NCI-H2227 treated with DMSO at 0.1 percent for 48 hours (cell line): Measurements from ENCODE around the gene CD151.

Experiments used
- DNase-seq: peaks from one replicate; lab custom pipeline; 2025; lab: John Stamatoyannopoulos, UW

CD151 gene

DNA sequence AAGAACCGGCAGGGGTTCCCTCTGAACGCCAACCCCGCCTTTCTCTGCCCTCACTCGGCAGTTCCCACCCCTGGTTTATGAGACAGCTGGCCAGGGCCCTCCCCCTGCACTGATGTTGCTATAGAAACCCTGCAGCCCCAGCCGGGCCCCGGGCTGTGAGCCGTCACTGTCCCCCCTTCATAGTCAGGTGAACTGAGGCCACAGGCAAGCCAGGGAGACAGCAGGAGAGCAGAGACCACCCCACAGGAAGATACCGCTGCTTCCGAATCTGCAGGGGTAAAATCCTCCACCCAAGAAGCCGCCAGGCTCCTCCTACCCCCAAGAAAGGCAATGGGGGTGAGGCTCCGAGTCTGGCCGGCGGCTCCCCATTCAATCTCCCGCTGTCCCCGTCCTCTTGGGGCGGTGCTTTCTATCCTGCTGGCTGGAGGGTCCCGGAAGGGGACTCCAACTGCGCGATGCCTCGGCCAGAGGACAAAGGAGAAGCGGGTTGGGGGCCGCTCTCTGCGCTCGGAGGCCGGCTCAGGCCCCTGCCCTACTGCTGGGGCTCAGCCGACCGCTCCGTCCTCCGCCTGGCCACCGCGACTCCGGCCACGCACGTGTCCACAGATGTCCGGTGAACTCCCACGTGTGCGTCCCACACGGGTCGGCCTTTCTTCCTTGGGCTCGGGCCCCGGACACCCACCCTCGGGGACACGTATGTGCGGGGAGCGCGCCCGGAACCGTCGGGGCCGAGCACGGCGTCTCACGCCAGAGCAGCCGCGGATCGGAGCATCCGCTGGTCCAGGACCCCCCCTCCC lies 35.3 kb upstream of the CD151 start:
- DNase-seq, result peak; percentile 90

DNA sequence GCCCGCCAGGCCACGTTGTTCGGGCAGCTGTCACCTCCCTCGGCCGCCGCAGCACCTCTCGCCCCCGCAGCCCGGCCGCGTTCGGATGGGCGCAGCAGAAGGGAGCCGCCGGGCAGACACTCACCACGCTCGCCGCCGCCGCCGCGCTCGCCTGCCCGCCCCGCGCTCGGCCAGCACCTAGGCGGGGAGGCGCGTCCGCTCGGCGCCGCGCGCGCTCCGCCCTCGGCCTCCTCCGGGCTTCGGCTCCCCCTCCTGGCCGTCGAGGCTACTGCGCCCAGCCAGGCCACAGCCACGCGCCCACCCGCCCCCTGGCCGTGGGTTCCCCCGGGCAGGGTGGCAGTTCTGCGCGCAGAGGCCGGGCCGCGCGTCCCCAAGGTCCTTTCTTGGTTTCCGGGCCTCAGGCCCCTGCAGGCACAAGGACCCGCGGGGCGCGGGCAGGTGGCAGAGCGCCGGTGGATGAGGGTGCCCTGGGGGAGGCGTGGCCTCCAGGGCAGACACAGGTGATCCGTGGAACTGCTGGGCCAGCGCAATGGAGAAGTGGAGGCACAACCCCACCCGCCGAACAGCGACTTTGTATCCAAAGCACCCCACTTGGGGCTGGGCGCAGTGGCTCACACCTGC lies 34.5 kb upstream of the CD151 start, which contains the start of gene SLC25A22:
Gene SLC25A22, minus strand, starts transcription at position 189 of the 621 bp plus-strand sequence. CDS start 3,275 bp downstream, outside the sequence.
- peak; percentile 83 for DNase-seq

DNA sequence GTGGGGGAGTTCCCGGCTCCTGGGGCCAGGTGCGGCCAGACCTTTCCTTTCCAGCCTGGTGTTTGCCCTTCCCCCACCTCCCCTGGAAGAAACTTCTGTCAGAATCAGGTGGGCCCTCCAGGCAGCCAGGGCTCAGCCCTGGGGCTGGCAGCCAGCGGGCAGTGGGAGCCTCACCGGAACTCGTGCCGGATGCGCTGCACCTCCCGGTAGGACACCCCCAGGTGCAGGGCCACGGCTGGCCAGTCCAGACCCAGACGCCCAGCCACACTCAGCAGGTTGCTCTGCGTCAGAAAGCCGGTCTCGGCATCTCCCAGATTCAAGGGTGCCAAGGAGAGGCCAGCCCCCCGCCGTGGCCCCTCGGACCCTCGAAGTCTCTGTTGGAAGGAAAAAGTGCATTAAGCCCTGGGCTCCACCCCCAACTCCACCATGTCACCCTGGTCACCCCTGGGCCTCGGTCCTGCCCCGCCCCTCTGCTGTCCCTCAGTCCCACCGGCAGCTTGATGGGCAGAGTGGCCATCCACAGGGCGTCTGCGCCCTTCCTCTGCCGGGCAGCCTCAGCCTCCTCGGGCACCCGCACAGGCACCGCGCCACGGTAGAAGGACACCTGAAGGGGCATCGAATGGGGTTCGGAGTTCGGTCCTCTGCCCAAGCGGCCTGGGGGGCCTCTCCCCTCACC lies 33.0 kb upstream of the CD151 start:
- DNase-seq, result no peak

DNA sequence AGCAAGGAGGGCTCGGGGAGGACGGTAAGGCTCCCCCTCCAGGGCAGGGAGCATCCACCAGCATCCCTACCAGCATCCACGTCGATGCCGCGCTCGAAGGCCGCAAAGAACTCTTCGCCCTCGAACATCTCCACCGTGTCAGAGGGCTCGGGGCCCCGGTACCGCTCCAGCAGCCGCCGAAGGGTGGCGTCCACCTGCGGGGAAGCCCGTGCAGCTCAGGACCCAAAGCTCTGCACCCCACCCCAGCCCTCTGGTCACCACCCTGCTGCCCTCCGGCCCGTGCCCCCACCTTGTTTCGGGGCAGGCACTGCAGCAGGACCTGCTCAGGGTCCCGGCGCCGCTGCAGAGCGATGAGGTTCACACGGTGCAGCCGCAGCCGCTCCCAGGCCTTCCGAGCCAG lies 32.3 kb upstream of the CD151 start:
- DNase-seq, result no peak

DNA sequence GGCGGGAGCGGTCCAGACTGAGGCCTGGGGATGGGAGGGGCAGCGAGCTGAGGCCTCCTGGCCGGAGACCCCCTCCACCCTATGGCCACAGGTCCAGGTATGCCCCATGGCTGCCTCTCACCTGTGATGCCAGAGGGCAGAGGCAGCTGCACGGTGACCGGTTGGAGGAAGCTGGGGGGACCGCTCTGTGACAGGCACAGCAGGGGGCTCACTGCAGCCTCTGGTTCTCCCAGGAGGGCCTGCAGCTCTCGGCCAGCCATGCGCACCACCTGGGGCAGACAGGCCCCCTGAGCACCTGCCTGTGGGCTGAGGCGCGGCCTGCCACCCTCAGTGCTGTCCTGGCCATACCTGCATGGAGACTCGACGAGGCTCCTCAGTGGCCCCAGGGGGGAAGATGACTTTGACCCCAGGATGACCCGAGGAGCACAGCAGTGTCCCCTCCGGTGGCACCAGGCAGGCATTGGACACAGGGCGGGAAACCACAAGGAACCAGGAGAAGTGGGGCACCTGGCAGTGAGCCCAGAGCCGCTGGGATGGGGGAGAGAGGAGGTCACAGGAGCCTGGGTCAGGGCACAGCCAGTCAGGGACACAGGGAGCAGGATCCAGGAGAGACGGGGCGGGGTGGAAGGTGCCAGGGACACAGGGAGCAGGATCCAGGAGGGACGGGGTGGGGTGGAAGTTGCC lies 31.5 kb upstream of the CD151 start:
- no peak for DNase-seq

DNA sequence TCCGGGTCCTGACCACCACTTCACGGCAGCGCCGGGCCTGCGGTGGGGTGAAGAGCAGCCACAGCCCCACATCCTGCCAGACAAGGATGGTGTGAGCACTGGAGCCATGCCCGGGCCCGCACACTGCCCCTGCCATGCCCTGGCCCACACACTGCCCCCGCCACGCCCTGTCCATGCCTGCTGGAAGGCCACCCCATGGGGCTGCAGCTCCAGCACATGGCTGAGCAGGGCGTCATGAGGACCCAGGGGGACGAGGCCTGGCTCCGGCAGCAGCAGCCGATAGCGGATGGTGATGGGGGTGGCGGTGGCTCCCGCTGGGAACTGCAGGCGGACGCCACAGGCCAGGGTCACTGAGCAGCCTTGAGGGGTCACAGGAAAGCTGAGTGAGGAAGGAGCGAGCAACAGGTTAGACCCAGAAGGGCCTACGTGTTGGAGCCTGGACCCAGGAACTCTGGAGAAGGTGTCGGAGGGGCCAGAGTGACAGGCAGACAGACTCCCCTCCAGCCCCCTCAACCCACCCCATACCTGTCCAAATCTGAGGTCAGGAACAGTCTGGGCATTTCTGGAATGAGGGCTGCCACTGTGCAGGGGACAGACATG lies 30.6 kb upstream of the CD151 start:
- no peak for DNase-seq

DNA sequence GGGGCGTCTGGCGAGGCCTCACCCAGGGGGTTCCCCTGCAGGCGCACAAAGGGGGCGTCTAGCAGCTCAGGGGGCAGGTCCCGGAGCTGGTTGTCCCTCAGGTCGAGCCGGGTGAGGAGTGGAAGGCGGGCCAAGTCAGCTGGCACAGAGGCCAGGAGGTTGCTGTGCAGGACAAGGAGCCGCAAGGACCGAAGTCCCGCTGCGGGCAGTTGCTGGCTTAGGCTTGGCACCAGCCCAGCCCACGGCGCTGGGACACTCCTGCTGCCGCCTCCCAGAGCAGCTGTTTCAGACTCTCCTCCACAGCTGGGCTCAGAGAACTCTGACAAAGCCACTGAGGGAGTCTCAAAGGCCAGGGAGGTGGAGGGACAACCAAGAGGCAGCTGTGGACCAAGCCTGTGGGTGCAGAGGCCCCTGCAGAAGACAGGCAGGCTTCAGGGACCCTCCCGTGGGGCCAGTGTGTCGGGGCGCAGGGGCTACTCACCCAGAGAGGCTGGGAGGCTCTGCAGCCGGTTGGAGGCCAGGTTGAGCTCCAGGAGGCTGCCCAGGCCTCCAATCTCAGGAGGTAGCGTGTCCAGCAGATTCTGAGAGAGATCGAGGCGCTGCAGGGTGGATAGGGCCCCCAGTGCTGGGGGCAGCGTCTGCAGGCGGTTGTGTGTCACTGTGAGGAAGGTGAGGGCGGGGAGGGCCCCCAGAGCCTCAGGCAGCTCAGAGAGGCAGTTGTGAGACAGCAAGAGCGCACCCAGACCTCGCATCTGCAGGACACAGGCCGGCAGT lies 29.9 kb upstream of the CD151 start:
- no peak for DNase-seq

DNA sequence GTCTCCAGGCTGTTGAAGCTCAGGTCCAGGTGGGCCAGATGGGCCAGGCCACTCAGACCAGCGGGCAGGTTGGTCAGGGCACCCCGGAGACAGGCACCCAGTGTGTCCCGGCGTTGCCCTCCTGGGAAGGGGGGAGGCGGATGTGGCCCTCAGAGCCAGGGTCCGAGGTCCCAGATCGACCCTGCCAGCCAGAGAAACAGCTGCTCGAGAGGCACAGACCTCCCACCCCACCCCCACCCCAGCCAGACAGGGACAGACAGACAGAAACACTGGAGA lies 29.3 kb upstream of the CD151 start:
- DNase-seq, result no peak

DNA sequence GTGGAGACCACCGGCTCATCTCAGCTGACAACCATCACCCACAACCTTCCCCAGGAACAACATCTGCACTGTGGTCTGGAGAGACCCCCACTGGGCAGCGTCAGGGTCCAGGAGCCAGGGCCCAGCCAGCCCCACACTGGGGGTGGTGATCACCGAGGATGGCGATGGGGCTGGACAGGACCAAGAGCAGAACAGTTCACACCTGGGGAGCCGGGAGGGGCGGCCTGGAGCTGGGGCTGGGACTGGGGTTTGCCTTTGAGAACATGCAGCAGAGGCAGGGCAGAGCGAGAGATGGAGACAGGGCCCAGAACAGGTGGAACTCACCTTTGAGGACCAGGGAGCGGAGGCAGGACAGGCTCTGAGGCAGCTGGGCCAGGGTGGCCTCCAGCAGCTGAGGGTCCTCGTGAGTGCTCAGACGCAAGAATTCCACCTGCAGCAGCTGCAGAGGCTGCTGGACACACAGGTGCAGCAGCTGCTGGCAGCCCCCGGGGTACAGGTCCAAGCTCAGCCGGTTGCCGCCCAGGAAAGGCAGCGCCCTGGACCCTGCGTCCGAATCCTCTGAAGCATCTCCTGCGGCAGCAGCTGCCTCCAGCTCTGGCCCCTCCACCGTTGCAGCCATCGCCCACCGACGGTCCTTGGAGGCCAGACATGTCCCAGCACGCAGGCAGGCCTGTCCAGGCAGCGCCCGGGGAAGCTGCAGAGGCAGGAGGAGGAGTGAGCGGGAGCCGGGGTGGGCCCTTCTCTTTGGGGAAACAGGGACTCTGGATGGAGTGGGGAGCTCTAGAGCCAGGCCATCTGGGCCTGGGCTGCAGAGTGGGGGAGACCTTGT lies 28.8 kb upstream of the CD151 start:
- DNase-seq, result no peak

DNA sequence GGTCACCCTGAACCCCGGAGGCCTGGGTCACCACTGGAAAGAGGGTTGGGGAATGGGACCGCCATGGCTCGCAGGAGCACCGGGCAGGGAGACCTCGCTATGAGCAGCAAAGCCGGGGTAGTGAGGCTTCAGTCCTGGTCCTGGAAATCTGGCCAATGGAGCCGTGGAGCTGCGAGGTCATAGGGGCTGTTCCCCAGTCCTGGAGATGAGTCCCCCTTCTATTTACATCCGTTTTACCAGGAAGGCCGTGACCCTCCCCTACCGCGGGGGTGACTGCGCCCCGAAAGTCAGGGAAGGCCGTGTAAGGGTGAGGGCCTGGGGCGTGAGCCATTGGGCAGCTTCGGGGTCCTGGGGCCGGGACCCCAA lies 28.2 kb upstream of the CD151 start:
- no peak for DNase-seq

DNA sequence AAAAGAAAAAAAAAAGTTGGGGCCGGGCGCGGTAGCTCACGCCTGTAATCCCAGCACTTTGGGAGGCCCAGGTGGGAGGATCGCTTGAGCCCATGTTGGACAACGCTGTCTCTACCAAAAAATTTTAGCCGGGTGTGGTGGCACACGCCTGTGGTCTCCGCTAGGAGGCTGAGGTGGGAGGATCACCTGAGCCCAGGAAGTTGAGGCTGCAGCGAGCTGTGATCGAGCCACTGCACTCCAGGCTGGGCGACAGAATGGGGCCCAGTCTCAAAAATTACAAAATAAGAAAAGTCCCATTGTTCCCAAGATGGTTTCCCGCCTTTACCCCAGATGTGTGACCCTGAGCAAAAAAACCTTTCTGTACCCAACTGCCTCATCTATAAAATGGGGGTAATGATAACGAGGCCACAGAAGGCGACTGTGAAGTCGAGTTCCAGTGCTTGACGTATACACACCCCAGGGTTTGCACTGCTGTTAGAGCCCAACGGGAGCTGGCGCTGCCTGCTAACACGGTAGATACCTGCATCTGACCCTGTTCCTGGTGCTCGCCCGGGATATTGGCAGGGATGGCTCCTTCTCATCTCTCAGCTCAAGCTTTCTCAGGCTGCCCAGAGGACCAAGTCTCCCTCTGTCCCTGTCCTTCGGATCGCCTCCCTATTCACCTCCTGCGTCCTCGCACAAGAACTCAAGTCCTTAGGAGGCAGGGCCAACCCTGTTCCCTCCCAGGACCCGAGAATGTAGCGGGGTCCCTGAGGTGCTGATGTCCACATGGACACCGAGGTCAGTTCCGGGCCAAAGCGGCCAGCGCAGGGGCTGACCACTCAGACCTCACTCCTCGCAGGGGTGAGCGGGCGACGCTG lies 24.1 kb upstream of the CD151 start:
- peak; percentile 71 for DNase-seq

DNA sequence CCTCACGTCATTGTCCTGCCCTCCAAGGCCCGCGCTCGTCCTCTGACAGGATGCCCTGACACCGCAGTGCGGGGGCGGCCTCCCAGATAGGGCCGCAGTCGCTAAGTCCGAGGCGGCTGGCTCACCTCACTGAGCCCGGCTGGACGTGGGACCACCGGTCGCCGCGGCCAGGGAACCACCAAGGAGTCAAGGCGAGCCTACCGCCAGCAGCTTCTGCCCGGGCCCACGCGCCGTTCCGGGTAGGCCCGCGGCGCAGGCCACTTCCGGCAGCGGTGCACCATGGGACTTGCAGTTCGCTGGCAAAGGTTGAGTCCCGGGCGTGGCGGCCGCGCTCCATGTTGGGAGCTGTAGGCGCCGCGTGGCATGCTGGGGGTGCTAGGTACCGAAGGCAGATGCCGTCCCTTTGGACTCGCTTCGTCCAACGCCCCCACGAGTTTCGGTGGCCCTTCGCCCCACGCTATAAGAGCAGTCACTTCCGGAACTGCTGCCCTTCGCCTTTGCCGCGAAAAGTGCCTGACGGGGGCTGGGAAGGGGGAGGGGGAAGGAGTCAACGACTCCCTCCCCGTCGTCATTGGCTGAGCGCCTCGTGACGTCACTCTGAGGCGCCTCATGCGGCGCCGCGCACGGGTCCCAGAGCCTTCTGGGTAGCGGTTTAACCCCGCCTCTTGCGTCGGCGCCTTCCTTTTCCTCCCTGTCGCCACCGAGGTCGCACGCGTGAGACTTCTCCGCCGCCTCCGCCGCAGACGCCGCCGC lies 23.3 kb upstream of the CD151 start, which contains the start of gene RPLP2:
Gene RPLP2, plus strand, starts transcription at position 681 of the 753 bp plus-strand sequence. CDS start 268 bp downstream, outside the sequence.
- DNase-seq, result peak; percentile 100

DNA sequence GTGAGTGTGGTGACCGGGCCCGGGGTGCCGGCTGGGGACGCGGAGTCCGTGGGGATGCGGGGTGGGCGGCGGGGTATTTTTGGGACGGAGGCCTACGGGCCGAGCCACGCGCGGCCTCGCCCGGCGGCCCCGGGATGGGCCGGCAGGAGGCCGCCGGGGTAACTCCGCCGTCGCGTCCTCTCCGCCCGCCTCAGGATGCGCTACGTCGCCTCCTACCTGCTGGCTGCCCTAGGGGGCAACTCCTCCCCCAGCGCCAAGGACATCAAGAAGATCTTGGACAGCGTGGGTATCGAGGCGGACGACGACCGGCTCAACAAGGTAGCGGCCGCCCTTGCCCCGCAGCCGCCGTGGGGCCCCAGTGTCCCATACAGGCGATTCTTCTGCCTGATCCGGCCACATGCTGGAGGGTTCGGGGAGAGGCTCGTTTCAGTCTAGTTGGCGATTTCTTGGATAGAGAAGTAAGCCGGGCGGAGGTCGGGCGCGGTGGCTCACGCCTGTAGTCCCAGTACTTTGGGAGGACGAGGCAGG lies 22.6 kb upstream of the CD151 start:
- DNase-seq, result no peak

DNA sequence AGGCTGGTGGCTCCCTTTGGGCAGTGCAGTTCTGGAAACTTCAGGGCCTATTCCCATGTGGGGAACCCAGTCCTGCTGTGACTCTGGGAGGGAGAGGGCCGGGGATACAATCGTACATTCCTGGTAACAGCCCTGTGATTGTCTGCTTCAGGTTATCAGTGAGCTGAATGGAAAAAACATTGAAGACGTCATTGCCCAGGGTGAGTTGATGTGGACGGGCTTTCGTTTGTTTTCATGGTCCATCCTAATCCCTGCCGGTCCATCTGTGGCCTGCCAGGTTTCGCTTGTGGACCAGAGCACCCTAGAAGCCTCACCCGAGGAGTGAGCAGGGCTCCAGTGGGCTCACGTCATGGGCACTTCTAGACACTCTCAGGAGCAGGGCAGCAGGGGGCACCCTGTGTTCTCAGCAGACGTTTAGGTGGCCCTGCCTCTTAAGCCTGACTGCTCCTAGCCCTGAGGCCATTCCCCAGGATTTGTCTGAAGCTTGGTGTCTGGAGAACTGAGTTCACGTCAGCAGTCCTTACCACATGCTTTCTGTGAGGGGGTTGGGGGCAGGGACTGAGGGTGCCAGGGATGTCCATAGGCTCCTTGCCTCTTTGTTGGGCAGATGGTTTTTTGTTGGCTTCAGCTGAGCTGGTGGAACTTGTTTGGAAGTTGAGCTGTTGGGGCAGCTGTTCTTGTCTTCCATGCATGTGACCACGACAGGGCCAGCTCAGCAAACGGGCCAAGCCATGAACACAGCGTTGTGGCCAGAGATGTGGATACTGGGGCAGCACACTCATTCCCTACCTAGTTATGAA lies 21.1 kb upstream of the CD151 start:
- DNase-seq, result no peak

DNA sequence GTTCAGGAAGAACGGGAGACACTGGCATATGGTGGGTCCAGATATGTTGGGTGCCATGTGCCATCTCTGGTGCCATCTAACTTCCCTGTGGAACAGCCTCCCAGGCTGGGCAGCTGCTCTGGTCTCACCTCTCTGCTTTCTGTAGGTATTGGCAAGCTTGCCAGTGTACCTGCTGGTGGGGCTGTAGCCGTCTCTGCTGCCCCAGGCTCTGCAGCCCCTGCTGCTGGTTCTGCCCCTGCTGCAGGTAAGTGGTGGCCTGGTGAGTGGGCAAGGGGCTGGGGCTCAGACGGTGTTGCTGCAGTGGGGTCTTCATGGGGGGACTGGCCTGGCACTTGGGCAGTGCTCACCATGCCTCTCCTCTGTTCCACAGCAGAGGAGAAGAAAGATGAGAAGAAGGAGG lies 20.4 kb upstream of the CD151 start:
- DNase-seq, result no peak

DNA sequence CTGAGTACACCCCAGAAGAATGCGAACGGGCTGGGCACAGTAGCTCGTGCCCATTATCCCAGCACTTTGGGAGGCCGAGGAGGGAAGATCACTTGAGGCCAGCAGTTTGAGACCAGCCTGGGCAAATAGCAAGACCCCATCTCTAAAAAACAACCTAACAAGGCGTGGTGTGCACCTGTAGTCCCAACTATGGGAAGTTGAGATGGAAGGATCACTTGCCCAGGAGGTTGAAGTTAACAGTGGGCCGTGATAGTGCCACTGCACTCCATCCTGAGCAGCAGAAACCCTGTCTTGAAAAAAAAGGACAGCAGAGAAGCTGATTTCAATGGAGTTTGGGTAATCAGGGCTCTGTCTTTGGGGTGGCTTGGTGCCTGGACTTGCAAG lies 19.7 kb upstream of the CD151 start:
- DNase-seq, result no peak

DNA sequence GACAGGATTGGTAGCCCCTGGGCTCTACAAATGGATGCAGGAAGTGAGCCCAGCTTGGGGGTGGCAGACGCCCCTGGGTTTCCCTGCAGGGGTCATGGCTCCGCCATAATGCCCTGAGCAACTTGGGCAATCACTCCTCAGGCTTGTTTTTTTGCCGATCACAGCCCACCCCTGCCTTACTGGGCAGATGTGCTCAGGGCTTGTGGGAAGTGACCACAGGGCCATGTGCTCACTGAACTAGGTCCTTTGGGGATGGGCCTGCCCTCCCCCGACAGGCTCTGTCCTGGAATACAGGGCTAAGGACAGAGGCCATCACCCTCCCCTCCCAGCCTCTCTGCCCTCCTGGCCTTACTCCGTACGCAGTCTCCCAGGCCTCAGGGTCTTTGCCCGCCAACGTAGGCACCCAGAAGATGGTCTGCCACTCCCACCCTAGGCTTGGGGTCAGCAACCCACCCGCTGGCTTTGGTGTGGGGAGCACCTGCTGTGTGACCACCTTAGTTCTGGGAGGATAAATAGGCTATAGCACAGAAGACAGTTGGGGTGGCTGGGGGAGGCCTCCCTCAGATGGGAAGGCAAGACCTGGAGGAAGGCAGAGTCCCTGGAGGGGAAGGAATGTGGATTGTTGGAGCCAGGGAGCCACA lies 19.2 kb upstream of the CD151 start:
- DNase-seq, result no peak
